Measurements from ENCODE around the gene PPL.
"Not testable (repeated sequence)": the region's sequence is repeated elsewhere in the genome, so short reads cannot be mapped to it uniquely, and the experiment has no call there.

PPL gene, protein sequence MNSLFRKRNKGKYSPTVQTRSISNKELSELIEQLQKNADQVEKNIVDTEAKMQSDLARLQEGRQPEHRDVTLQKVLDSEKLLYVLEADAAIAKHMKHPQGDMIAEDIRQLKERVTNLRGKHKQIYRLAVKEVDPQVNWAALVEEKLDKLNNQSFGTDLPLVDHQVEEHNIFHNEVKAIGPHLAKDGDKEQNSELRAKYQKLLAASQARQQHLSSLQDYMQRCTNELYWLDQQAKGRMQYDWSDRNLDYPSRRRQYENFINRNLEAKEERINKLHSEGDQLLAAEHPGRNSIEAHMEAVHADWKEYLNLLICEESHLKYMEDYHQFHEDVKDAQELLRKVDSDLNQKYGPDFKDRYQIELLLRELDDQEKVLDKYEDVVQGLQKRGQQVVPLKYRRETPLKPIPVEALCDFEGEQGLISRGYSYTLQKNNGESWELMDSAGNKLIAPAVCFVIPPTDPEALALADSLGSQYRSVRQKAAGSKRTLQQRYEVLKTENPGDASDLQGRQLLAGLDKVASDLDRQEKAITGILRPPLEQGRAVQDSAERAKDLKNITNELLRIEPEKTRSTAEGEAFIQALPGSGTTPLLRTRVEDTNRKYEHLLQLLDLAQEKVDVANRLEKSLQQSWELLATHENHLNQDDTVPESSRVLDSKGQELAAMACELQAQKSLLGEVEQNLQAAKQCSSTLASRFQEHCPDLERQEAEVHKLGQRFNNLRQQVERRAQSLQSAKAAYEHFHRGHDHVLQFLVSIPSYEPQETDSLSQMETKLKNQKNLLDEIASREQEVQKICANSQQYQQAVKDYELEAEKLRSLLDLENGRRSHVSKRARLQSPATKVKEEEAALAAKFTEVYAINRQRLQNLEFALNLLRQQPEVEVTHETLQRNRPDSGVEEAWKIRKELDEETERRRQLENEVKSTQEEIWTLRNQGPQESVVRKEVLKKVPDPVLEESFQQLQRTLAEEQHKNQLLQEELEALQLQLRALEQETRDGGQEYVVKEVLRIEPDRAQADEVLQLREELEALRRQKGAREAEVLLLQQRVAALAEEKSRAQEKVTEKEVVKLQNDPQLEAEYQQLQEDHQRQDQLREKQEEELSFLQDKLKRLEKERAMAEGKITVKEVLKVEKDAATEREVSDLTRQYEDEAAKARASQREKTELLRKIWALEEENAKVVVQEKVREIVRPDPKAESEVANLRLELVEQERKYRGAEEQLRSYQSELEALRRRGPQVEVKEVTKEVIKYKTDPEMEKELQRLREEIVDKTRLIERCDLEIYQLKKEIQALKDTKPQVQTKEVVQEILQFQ (N-terminal part only)

GRCh38 chr16:4936991-4937781 lies at the start of gene PPL:
PPL (minus strand) TSS chr16:4937148; CDS start chr16:4937045, 103 bp downstream.
- peak; percentile 12 for DNase-seq

DNA sequence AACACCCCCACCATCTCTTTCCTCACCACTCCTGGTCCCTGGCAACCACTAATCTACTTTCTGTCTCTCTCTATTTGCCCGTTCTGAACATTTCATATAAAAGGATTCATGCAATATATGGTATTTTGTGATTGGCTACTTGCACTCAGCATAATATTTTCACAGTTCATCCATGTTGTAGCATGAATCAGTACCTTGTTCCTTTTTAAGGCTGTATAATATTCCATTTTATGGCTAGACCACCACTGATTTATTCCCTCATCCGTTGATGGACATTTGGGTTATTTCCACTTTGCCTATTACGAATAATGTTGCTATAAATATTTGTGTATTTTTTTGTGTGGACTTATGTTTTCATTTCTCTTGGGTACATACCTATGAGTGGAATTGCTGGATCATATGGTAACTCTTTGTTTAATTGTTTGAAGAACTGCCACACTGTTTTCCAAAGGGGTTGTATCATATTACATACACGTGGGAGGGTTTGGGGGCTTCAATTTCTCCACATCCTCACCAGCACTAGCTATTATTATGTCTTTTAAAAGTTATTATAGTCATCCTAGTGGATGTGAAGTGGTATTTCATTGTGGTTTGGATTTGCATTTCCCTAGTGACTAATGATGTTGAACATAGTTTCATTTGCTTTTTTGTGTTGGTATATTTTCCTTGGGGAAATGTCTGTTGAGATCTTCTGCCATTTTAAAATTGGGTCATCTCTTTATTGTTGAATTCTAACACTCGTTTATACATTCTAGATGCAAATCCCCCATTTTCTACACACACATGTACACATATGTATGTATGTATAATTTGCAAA lies 47.4 kb upstream of the PPL start:
- no peak for DNase-seq

GRCh38 chr16:4982056-4982867 lies 45.3 kb upstream of the PPL start:
- no peak for DNase-seq

DNA sequence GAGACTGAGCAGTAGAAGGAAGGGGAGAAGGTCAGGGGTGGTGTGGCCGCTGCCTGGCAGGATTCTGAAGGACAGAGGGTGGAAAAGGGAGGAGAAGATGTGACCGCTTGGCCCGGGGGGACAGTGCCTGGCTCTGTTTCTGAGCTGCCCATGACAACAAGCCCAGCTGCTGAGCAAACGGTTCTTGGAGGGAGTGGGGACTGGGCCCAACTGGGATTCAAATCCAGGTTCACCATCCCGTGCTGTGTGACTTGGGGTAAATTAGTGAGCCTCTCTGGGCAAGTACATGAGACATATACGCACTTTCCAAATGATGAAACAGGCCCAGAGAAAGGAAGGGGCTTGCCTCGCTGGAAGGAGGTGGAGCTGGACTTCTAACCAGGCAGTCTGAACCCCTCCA lies 44.5 kb upstream of the PPL start:
- no peak for DNase-seq

GRCh38 chr16:4980691-4981090 lies 43.7 kb upstream of the PPL start:
- DNase-seq = no peak

DNA sequence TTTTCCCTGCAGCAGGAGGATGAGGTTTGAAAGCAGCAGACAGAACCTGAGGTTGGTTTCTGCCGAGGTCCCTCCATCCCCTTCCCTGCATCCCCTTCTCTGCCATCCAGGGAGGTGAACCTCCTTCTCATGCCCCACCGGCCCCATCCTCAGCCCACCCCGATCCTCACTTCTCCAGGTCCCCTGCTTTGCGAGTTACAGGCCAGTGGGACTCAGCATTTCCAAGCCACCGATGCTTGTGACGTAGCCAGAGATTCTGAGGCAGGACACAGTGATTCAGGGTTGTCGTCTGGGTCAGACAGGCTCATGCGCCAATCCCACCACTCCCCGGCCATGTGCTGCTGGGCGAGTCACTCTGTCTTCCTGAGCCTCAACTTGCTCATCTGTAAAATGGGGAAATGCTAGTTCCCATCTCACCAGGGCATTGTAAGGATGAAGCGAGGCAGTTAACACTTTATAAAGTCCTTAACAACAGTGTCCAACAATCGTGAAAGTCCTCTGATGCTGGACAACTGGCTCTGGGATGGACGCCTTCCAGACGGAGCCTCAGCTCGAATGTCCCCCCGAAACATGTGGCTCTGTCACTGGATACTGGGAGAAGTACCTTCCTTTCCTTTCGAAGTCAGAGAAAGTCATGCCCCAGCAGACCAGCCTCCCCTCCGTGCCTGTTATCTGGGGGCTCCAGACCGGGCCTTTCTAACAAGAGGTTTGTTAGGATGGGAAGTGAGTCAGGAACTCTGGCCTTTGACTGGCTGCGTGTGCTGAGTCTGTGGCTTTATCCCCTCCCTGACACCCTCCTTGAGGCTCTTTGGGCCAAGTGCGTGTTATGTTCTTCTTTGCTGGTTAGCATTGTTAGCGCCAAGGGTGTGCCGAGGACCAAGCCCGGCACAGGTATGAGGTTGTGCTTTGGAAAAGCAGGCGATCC lies 43.0 kb upstream of the PPL start:
- DNase-seq = no peak

- no peak for DNase-seq
Measured at GRCh38 chr16:4979164-4979563, 42.2 kb upstream of the PPL start.

- no peak for DNase-seq
Measured at GRCh38 chr16:4976611-4977145, 39.7 kb upstream of the PPL start.

- no peak for DNase-seq
Measured at GRCh38 chr16:4976079-4976478, 39.1 kb upstream of the PPL start.

GRCh38 chr16:4972938-4973587 lies 36.1 kb upstream of the PPL start:
- peak; percentile 76 for DNase-seq

DNA sequence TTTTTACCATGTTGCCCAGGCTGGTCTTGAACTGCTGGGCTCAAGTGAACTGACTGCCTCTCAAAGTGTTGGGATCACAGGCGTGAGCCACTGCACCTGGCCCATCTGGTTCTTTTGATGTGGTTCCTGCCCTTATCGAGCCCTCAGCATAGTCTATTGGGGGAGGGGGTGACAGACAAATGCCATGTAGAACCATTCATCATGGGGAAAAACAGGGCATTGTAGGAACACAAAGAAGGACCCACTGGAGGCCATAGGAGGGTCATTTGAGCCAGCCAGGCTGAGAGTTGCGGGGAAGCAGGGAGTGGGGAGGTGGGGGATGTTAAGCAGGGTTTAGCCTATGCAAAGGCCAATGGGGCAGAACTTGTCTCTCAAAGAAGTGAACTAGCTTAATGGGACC lies 33.1 kb upstream of the PPL start:
- DNase-seq = no peak

DNA sequence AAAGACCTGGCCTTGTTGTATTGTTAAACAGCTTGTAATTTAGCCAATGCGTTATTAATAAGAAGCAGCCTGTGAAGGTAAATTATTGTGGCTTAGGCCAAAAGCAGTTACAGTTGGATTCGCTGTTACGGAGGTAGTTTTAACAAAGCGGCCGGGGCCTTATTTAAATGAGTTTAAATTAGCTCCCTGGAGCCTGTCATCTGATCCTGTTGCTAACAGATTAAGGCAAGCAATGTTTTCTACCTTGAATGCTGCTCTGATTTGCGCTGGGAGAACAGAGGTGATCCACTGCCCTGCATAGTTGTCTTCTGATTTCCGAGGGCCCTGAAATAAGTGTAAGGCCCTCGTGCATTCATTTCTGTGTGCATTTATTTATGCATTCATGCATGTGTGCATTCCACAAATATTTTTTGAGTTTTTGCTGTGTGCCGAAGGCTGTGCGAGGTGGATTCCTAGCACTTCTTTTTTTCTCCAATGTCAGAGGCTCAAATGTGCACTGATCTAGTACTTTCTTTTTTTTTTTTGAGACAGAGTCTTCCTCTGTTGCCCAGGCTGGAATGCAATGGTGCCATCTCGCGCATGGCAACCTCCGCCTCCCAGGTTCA lies 32.0 kb upstream of the PPL start:
- DNase-seq = no peak

DNA sequence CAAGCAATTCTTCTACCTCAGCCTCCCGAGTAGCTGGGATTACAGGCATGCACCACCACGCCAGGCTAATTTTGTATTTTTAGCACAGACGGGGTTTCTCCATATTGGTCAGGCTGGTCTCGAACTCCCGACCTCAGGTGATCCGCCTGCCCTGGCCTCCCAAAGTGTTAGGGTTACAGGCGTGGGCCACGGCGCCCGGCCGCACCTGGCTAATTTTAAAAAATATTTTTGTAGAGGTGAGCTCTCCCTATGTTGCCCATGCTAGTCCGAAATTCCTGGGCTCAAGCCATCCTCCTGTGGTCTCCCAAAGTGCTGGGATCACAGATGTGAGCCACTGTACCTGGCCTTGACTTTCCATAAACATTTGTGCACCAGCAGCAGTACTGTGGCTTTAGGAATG lies 31.3 kb upstream of the PPL start:
- not testable (repeated sequence) for DNase-seq

- DNase-seq = no peak
Measured at GRCh38 chr16:4966736-4967453, 29.9 kb upstream of the PPL start.

DNA sequence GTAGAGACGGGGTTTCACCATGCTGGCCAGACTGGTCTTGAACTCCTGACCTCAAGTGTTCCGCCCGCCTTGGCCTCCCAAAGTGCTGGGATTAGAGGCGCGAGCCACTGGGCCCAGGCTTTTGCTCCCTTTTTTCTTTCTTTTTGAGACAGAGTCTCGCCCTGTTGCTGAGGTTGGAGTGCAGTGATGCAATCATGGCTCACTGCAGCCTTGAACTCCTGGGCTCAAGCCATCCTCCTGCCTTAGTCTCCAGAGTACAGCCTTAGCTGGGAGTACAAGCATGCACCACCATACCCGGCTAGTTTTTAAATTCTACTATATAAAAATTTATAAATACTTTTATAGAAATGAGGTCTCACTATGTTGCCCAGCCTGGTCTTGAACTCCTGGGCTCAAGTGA lies 26.6 kb upstream of the PPL start:
- not testable (repeated sequence) for DNase-seq

DNA sequence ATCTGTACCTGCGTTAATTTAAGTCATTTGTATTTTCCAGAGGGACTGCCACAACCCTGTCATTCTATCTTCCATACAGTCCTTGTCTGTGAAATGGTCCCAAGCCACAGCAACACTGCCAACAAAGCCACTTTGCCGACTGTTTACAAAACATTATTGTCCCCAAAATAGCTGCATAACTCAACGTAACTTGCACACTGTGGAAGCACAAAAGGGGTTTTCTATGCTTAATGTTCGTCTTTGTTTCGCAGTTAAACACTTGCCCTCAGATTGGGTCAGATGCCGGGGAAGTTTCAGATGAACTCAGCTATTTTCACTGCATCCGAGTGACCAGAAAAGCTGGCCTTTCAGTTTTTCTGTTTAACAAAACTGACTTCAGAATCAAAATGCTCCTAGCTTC lies 25.8 kb upstream of the PPL start:
- DNase-seq = no peak

GRCh38 chr16:4960579-4960978 lies 23.6 kb upstream of the PPL start:
- no peak for DNase-seq

All from activated CD4-positive, alpha-beta T cell treated with anti-CD3 and anti-CD28 coated beads, Interleukin-2, Interleukin-6, amounts not matched to agents 100 ng/mL and 50 ng/mL, durations not matched to agents 16 hours and 8 hours (primary cell).